GM18520 (cell line): ENCODE measurements around the gene BID.

Source experiments
- ATAC-seq: cut with Tn5 transposase; IDR thresholded peaks from one replicate; pipeline ENCODE4 v1.9.1; 2021; ENCODE audit not compliant: unreplicated experiment

The BID gene

DNA sequence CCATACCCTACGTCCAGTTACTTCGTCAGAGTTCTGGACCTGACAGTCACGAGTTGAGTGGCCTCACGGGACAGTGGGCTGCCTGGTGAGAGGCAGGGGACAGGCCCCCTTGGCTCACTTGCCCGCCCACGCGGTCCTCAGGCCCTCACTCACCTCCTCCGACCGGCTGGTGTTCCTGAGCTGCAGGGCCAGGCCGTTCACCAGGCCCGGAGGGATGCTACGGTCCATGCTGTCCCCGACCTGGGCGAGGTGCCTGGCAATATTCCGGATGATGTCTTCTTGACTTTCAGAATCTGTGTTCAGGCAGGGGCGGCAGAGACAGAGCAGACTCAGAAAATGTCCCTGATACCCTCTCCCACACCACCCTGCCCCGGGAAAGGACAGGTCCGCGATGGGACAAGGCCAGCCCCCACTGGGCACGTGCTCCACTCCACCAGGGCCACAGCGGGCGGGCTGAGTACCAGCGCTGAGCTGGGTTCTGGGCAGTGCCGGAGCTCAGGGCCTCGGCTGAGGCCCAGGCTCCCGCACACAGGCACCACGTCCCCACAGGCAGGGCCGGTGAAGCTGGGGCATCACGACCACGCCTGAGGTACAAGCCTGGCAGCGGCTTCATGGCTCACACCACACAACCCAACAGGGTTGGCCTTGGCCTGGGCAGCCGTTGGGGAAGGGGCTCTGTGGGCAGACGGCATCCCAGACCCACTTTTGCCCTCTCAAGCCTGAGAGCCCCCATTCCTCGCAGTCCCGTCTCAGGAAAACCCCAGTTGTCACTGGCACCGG is 34.9 kb downstream of the BID start:
- no peak for ATAC-seq

DNA sequence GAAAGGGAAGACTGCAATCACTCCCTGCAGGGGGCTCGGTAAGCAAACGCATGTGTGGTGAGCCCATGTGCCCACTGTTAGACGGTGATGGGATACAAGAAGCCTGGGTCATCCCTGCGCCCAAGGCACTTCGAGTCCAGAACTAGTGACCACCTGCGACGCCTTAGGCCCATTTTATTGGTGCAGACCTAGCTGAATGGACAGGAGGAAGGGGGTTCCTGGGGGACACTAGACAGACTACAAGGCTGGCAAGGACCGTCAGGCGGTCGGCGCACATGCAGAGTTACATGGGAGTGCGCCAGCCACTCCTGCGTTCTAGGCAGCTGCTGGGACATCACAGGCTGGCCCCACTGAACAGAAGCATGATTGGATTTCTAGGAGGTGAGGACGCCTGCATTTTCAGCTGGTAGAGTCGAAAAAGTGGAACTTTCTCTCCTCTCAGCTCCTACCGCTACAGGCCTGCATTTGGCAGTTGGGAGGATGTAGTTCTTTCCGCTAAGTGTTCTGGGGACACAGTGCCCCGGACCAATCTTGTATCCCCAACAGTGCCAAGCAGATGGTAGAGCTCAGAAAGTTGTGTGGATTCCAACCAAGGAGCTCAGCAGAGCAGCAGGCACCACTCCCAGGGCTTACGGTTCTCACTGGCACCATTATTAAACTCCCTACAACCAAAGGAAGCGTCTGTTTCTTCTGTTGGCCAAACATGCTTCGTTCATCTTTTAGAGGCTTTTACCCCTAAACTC is 35.7 kb downstream of the BID start:
- ATAC-seq = no peak

DNA sequence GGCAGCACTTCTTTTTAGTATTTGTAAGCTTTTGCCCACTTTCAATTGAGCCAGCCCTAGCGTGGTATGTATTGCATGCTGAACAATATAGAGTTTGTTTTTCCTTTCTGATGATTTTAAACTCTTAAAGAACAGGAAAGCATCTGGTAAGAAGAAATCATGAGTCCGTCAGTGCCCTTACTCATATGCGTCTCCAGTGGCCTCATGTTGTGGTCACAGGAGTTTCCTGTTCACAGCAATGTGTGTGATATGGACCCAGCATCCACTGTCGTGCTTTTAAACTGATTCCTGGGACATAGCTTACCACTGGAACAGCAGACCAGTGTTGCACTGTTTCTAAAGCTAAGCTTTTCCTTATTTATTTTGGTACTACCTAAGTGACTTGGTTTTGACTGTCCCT is 40.1 kb downstream of the BID start:
- no peak for ATAC-seq

DNA sequence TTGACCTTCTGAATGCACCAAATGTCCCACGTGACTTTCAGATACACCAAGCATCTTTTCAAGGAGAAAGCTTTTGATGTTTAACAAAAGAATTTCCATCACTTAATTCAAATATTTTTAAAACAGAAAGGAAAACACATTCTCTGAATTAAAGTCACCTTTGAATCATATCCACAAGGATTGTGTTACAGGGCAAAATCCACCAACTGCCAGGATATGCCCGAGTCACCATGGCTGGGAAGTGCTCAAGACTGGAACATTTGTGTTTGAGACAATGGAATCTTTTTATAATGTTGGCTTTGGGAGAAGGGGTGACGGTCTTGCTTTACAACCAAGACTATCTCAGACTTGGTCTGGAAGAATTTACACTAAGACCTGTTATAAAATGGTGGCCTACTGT is 40.8 kb downstream of the BID start:
- ATAC-seq = no peak

DNA sequence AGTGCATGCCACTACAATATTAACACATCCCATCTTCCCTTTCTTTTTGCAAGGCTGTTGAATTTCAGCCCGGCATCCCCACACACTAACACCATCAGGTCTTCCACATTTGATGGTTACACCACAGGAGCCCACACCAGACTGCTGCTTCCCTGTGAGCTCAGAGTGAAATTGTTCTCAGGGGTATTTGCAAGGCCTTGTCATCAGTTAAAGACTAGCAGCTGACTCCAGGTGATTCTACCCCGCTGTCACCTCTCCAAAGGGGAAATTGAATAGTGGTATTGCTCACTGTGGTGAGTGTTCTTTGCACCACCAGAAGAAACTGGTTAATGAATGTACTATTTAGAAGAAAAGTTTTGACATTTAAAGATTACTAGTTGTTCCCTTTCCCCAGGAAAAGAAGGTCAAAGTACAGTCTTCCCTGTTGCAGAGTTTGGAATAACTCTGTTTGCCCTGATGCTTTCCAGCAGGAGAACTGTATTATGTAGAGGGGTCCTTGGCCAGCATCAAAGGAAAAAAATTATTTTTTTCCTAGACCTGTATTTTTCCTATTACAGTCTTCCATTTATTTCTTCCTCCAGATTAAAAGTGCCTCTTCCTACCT is 41.9 kb downstream of the BID start:
- ATAC-seq = no peak

DNA sequence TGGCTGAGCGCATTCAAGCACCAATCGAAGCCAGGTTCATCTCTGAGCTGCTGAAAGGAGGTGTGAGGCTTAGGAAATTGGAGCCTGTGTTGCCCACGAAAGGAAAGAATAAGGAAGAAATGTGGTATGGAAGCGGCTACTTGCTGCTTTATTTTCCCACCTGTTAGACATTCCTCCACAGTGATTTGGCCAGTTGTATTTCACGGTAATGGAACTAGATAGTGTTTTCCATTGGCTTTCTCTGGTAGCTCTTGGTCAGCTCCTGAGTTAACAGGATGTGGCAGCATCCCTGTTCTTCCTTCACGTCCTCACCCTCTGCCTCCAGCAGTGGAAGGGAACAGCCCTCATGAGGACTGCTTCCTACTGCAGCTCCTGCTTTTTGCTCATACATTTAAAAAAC is 44.7 kb downstream of the BID start:
- ATAC-seq = no peak

DNA sequence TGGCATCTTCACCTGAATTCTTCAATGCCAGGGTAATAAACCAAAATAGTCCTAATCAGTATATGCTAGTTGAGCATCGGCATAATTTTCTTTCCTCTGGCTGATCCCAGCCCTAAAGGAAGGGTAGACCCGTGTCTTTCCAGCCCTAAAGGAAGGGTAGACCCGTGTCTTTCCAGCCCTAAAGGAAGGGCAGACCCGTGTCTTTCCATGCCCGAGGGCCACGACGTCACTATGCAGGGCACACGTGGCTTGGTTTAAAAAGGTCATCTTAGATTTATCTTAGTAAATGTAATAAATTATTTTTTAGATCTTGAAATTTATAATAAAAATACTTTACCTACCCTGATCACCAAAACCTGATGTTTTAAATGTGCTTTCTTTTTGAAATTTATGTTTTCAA is 45.5 kb downstream of the BID start:
- no peak for ATAC-seq

DNA sequence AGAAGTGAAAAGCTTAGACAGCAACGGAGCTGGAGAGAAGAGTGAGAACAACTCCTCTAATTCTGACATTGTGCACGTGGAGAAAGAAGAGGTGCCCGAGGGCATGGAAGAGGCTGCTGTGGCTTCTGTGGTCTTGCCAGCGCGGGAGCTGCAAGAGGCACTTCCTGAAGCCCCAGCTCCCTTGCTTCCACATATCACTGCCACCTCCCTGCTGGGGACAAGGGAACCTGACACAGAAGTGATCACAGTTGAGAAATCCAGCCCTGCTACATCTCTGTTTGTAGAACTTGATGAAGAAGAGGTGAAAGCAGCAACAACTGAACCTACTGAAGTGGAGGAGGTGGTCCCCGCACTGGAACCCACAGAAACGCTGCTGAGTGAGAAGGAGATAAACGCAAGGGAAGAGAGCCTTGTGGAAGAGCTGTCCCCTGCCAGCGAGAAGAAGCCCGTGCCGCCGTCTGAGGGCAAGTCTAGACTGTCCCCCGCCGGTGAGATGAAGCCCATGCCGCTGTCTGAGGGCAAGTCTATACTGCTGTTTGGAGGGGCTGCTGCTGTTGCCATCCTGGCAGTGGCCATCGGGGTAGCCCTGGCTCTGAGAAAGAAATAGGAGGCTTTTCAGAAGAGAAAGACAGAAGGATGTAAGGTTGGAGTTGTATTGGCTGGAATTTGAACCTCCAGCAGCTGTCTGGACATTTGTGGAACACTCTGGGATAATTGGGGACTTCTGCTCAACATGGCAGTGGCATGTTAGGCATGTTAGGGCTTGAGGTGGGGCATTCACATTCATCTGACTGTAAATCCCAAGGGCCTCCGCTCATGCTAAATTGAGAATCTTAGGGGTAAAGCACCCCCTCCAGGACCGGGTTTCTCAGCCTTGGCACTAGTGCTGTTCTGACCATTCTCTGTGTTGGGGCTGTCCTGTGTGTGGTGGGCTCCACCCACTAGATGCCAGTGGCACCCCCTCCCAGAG is 47.1 kb downstream of the BID start:
- no peak for ATAC-seq

DNA sequence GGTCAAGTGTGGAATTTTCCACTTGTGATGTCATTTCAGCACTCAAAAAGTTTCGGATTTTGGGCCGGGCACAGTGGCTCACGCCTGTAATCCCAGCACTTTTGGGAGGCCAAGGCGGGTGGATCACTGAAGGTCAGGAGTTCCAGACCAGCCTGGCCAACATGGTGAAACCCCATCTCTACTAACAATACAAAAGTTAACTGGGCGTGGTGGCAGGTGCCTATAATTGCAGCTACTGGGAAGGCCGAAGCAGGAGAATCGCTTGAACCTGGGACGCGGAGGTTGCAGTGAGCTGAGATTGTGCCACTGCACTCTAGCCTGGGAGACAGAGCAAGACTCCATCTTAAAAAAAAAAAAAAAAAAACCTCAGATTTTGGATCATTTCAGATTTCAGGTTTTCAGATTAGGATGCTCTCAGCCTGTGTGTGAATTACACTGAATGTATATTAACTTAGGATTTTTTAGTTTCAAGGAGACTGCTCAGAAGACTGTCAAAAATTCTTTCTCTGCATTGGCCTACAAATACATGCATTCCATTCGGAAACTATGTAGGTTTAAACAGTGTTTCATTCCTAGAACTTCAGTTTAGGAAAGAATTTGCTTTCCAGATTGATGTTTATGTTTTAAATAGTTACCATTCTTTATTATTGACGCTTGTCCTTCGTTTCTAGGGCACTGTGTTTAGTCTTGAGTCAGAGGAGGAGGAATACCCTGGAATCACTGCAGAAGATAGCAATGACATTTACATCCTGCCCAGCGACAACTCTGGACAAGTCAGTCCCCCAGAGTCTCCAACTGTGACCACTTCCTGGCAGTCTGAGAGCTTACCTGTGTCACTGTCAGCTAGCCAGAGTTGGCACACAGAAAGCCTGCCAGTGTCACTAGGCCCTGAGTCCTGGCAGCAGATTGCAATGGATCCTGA is 48.0 kb downstream of the BID start:
- no peak for ATAC-seq

DNA sequence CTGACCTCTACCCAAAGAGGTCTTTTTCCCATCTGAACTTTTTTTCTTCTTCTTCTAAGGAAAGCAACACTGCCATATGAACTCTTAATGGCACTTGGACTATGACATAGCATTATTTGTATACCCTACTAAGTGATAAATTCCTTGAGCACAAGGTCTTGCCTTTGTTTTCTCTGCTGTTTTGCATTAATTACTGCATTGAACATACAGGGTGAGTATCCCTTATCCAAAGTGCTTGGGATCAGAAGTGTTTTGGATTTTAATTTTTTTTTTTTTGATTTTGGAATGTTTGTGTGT is 48.8 kb downstream of the BID start:
- no peak for ATAC-seq

DNA sequence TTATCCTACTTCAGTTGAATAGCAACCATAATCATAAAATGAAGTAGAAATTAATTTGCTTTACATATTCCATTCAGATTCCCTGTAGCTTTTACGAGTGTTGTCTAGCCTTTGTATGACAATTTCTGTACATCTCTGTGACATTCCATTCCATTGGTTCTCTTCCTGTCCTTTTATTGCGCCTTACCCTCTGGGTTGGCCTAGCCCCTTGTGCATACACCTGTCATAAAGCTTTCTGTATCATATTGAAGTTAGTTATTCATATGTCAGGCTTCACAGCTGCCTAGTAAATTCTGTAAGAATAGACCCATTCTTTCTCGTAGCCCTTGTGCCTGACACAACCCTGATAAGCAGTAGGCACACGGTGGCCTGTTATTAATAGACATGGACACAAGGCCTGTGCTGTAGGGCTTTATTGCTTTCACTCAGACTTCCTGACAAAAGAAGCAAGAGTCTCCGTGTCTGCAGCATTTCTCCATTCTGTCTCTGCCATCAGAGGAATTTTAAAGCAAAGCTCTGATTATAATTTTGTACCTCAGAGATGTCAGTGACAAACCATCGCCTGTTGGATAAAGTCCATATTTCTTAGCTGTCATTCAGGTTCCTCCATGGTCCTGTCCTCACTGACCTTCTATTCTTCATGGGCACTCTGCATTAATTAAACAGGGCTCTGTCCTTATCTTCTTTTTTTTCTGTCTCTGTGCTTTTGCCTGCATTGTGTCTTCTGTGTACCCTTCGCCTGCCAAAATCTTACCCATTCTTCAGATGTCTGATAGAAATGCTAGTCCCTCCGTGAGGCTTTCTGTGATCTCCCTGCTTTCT is 49.4 kb downstream of the BID start:
- ATAC-seq = no peak

DNA sequence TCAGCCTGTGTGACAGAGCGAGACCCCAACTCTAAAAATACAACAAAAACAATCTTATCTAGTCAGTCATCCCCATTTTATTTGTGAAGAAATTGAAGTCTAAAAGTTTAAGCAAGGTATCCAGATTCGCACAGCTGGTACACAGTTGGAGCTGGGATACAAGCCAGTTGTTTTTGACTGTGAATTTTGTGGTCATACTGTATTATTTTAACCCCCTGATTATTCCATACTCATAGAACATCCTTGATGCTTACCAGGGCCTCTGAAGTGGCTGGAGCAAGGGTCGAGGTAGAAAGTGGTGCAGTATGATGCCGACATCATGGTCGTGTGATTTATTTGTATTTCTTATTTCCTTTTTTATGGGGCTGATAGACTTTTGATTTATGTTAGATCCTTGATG is 50.0 kb downstream of the BID start:
- no peak for ATAC-seq

DNA sequence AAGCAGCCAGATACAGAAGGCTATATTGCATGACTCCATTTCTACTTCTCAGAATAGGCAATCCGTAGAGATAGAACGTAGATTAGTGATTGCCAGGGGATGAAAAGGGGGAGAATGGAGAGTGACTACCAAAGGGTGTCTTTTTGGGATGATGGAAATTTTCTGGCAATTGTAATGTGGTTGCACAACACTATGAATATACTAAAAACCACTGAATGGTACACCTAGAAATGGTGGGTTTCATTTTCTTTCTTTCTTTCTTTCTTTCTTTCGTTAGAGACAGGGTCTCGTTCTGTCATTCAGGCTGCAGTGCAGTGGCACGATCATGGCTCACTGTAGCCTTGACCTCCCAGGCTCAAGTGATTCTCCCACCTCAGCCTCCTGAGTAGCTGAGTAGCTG is 54.4 kb downstream of the BID start:
- ATAC-seq = no peak

DNA sequence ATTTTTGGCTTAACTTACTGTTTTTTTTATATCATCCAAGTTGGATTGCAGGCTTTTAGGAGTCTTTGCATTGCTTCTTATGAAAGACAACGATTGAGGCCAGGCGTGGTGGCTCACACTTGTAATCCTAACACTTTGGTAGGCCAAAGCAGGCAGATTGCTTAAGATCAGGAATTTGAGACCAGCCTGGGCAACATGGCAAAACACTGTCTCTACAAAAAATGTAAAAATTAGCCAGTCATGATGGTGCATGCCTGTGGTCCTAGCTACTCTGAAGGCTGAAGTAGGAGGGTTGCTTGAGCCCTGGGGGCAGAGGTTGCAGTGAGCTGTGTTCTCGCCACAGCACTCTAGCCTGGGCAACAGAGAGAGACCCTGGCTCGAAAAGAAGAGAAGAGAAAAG is 56.6 kb downstream of the BID start:
- no peak for ATAC-seq

DNA sequence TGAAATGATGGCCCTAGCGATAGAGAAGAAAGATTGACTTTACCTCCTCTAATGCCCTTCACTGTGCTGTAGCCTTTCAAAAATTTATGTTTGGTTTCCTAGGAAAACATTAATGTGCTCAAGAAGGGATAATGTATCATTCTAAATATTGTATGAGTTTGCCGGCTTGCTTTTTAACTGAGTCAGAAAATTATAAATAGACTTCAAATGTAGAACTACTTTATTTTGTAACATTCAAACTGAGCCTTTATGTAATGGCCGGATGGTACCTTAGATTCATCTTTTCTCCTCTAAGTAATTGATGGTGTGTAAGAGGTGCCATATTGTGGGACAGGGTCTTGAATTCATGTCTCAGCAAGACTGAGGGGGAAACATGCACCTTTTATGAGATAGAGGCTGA is 57.7 kb downstream of the BID start:
- ATAC-seq = no peak

DNA sequence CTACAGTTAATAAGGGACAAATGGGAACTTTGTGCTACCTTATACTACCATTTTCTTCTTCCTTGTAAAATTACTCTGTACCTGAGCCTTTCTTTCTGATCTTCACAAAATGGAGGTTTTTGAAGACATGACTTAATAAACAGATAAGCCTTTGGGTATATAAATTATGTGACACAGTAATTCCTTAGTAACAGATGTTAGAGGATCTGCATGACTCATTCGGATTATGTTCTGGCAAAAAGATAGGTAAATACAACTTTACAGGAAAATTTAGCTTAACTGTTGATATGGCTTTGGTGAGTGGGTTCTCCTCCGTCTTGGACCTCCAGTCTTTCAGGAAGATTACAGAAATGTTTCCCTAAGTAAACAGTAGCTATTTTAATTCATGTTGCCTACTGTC is 61.8 kb downstream of the BID start:
- ATAC-seq = no peak

DNA sequence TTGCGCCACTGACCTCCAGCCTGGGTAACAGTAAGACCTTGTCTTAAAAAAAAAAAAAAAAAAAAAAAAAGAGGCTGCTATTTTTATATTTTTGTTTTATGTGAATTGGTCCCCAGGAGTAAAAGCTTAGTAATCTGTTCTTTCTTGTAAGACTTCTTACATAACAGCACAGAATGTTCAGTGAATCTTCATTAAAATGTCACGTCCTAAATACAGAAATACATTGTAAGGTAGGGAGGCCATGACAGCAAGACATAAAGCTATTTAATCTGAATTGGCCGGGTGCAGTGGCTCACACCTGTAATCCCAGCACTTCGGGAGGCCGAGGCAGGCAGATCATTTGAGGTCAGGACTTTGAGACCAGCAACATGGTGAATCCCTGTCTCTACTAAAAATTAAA is 64.2 kb downstream of the BID start:
- ATAC-seq = no peak

DNA sequence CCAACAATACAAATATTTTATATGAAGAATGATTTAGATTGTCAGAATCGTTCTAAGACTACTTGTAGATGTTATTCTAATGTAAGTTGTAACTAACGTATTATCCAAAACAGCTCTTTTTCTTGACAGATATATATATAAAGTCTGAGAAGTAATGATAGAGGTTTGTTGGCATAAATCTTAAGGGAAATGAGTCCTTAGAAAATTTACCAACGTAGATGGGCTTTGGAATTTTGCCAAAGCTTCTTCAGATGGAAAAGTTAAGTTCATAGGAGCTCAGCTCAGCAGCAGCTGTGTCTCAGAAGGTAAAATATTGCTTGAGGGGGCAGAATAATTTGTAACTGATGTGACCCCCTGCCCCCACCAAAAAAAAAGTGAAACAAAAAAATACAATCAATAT is 66.7 kb downstream of the BID start:
- ATAC-seq = no peak

DNA sequence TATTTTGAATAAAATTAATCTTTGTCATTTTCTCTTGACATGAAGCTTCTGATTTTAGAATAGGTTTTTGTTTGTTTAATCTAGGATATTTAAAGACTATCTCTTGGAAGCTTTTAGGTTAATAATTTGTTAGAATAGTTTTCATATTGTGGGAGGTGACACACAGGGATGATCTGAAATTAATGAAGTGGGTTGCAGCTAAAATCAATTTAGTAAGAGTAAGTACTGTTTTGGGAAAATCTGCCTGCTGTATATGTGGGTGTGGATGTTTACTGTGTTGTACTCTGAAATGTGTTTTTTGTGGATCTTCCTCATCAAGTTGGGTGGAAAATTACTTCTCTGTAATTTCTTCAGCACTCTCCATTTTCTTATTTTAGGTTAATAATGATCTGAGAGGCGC is 67.3 kb downstream of the BID start:
- ATAC-seq = no peak
